ENCODE results near the gene SLC43A2. TPM values are rescaled to one million over a fixed set of nuclear protein-coding genes. Genes with fewer than 3 reads are reported as not detected.

Gene SLC43A2
- total and polyA plus RNA-seq, 2 of the 13 experiments (the other 11 are each of a cell fraction or from before 2014, with no cell fraction given) = 7.3 to 20.0 TPM

DNA sequence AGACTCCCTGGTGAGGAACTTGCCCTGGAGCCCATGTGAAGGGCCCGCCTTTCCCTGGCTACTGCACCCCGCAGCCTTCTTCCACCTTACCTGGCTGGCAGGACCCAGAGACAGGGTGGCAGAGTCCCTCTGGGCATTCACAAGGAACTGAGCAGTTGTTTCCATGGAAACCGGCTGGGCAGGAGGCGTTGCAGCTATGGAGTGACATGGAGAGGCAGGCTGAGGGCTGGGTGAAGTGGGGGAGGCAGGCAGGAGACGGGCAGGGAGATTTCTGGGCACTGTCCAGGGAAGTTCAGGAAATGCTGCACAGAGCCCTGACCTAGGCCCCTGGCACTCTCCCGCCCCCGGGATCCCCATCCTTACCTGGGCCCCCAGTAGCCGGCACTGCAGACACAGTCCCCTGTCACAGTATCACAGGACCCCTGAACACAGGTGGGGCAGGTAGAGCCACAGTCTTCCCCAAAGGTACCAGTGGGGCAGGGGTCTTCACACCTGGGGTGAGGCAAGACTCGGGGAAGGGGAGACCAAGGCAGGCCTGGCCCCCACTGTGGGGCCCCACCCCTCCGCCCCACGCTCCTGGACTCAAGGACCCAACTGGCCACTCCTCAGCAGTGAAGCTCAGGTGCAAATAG is 11.0 kb upstream of the SLC43A2 start:
- Histone ChIP-seq H3K79me2 (ENCODE audit: insufficient read depth, low read length) (no peaks in the 10 kb centered on the region), H3K27ac (ENCODE audit: extremely low read length, insufficient read depth, low read length) (no peak overlapping the region), H3K4me2 (ENCODE audit: low read depth, low read length) (no peak overlapping the region), H3K36me3 (replicated peaks in 1 of 2; ENCODE audit: control insufficient read depth in 1 of 2, insufficient read depth in 2 of 2, low read length in 2 of 2) (no peaks in the 10 kb centered on the region), H3K4me1 (ENCODE audit: insufficient read depth, low read length) (peaks cover 48% of the 10 kb centered on the region), H4K20me1 (ENCODE audit: insufficient read depth, low read length) (no peaks in the 10 kb centered on the region), H3K9me3 (ENCODE audit: low read length) (no peaks in the 10 kb centered on the region), H3K4me3 (replicated peaks in 1 of 3; ENCODE audit: insufficient read depth in 1 of 3, low read depth in 2 of 3, low read length in 3 of 3) (no peak overlapping the region), H2AFZ (ENCODE audit: low read length) (no peak overlapping the region), H3K27me3 (ENCODE audit: control insufficient read depth in 1 of 2, insufficient read depth in 2 of 2, low read length in 2 of 2) (peaks cover 5 to 48% of the 10 kb centered on the region in 2 experiments; a peak in 4 of 5 replicates), H3K9ac (ENCODE audit: insufficient read depth, low read depth, low read length) (no peak overlapping the region)
- no peak for FAIRE-seq
- 25% methylated on average over 8 of the region's 11 CpGs for WGBS (ENCODE audit: low lambda C conversion rate)
- TF ChIP-seq HNF1B (CRISPR knock-in tag; IDR thresholded peaks at IDR 0.05) = no peak
- TF ChIP-seq TOE1 (CRISPR knock-in tag; IDR thresholded peaks at IDR 0.05) = no peak
- TF ChIP-seq, protein P1, sequence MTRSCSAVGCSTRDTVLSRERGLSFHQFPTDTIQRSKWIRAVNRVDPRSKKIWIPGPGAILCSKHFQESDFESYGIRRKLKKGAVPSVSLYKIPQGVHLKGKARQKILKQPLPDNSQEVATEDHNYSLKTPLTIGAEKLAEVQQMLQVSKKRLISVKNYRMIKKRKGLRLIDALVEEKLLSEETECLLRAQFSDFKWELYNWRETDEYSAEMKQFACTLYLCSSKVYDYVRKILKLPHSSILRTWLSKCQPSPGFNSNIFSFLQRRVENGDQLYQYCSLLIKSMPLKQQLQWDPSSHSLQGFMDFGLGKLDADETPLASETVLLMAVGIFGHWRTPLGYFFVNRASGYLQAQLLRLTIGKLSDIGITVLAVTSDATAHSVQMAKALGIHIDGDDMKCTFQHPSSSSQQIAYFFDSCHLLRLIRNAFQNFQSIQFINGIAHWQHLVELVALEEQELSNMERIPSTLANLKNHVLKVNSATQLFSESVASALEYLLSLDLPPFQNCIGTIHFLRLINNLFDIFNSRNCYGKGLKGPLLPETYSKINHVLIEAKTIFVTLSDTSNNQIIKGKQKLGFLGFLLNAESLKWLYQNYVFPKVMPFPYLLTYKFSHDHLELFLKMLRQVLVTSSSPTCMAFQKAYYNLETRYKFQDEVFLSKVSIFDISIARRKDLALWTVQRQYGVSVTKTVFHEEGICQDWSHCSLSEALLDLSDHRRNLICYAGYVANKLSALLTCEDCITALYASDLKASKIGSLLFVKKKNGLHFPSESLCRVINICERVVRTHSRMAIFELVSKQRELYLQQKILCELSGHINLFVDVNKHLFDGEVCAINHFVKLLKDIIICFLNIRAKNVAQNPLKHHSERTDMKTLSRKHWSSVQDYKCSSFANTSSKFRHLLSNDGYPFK (CRISPR knock-in tag; IDR thresholded peaks at IDR 0.05; ENCODE audit: borderline replicate concordance) = 0 out of 2 replicates have a peak, but pooled peaks have one; percentile 24
- ChIA-PET CTCF (ENCODE audit: low intra/inter-chr PET ratio, low total read pairs) (no interaction called here), POLR2A (interaction anchor here (0.9 to 1.6 kb wide), 4 partner anchors 9 to 77 kb away, joined by 3 to 6 read pairs (median 6); partner anchors contain the start of gene RILP)
- in situ Hi-C loops (cut with HindIII; ENCODE audit: extremely low pct_ligation_motif_present, low pct_unique_long_range_greater_than_20kb) (no loop called here), intact Hi-C loops (cut with micrococcal nuclease; ENCODE audit: unreplicated experiment) (no loop called here)
- 0 out of 3 replicates have a peak, but pooled peaks have one; percentile 2 for ATAC-seq
- no TSS peak for BruUV-seq (replicated peaks)
- no peak for DNase-seq (ENCODE audit: low spot score)

Measured in HepG2 (cell line).